ENCODE measurements around the gene TMEM231.

TMEM231 gene

GRCh38 chr16:75584108-75584507, 28.1 kb upstream of the TMEM231 start:
- Histone ChIP-seq H3K4me1 (ENCODE audit: control insufficient read depth, insufficient read depth, low read length, unreplicated experiment) (no peaks in the 10 kb centered on the region), H3K27me3 (ENCODE audit: insufficient read depth, low read length) (no peaks in the 10 kb centered on the region), H3K79me2 (ENCODE audit: control insufficient read depth, insufficient read depth, low read length, unreplicated experiment) (no peaks in the 10 kb centered on the region), H2AFZ (ENCODE audit: low read length, unreplicated experiment) (no peak overlapping the region), H3K36me3 (ENCODE audit: insufficient read depth, low read length) (0 out of 2 replicates have a peak, but pooled peaks cover 2% of the 10 kb centered on the region), H3K27ac (ENCODE audit: low read depth, low read length) (no peak overlapping the region), H3K4me3 (ENCODE audit: low read depth, low read length) (no peak overlapping the region)

- H3K4me3 ChIP-seq (ENCODE audit: low read depth, low read length): no peak overlapping the region
- H2AFZ ChIP-seq (ENCODE audit: low read length, unreplicated experiment): no peak overlapping the region
- H3K36me3 ChIP-seq (ENCODE audit: insufficient read depth, low read length): peaks cover 17% of the 10 kb centered on the region
- H3K27me3 ChIP-seq (ENCODE audit: insufficient read depth, low read length): no peaks in the 10 kb centered on the region
- no peak overlapping the region for H3K27ac ChIP-seq (ENCODE audit: low read depth, low read length)
- no peaks in the 10 kb centered on the region for H3K79me2 ChIP-seq (ENCODE audit: control insufficient read depth, insufficient read depth, low read length, unreplicated experiment)
- H3K4me1 ChIP-seq (ENCODE audit: control insufficient read depth, insufficient read depth, low read length, unreplicated experiment): no peaks in the 10 kb centered on the region
These were observed 23.3 kb upstream of the TMEM231 start for GRCh38 chr16:75579281-75579834.

GRCh38 chr16:75578725-75579124, 22.7 kb upstream of the TMEM231 start:
- Histone ChIP-seq H3K27me3 (ENCODE audit: insufficient read depth, low read length) (no peaks in the 10 kb centered on the region), H3K79me2 (ENCODE audit: control insufficient read depth, insufficient read depth, low read length, unreplicated experiment) (no peaks in the 10 kb centered on the region), H3K36me3 (ENCODE audit: insufficient read depth, low read length) (peaks cover 17% of the 10 kb centered on the region), H3K4me1 (ENCODE audit: control insufficient read depth, insufficient read depth, low read length, unreplicated experiment) (no peaks in the 10 kb centered on the region), H3K27ac (ENCODE audit: low read depth, low read length) (no peak overlapping the region), H3K4me3 (ENCODE audit: low read depth, low read length) (no peak overlapping the region), H2AFZ (ENCODE audit: low read length, unreplicated experiment) (no peak overlapping the region)

- no peak overlapping the region for H3K27ac ChIP-seq (ENCODE audit: low read depth, low read length)
- H2AFZ ChIP-seq (ENCODE audit: low read length, unreplicated experiment): no peak overlapping the region
- no peaks in the 10 kb centered on the region for H3K4me1 ChIP-seq (ENCODE audit: control insufficient read depth, insufficient read depth, low read length, unreplicated experiment)
- no peaks in the 10 kb centered on the region for H3K79me2 ChIP-seq (ENCODE audit: control insufficient read depth, insufficient read depth, low read length, unreplicated experiment)
- no peak overlapping the region for H3K4me3 ChIP-seq (ENCODE audit: low read depth, low read length)
- H3K36me3 ChIP-seq (ENCODE audit: insufficient read depth, low read length): peaks cover 17% of the 10 kb centered on the region
- no peaks in the 10 kb centered on the region for H3K27me3 ChIP-seq (ENCODE audit: insufficient read depth, low read length)
These were observed 22.2 kb upstream of the TMEM231 start for GRCh38 chr16:75578212-75578611.

- Histone ChIP-seq H2AFZ (ENCODE audit: low read length, unreplicated experiment) (no peak overlapping the region), H3K27me3 (ENCODE audit: insufficient read depth, low read length) (no peaks in the 10 kb centered on the region), H3K36me3 (ENCODE audit: insufficient read depth, low read length) (peaks cover 17% of the 10 kb centered on the region), H3K4me1 (ENCODE audit: control insufficient read depth, insufficient read depth, low read length, unreplicated experiment) (no peaks in the 10 kb centered on the region), H3K27ac (ENCODE audit: low read depth, low read length) (no peak overlapping the region), H3K79me2 (ENCODE audit: control insufficient read depth, insufficient read depth, low read length, unreplicated experiment) (no peaks in the 10 kb centered on the region), H3K4me3 (ENCODE audit: low read depth, low read length) (no peak overlapping the region)
These were observed 20.3 kb upstream of the TMEM231 start for GRCh38 chr16:75576384-75576811.

- Histone ChIP-seq H3K27ac (ENCODE audit: low read depth, low read length) (no peak overlapping the region), H3K36me3 (ENCODE audit: insufficient read depth, low read length) (peaks cover 17% of the 10 kb centered on the region), H3K4me3 (ENCODE audit: low read depth, low read length) (no peak overlapping the region)
These were observed 19.9 kb upstream of the TMEM231 start for GRCh38 chr16:75575958-75576357.

GRCh38 chr16:75573955-75574354, 17.9 kb upstream of the TMEM231 start:
- peaks cover 22% of the 10 kb centered on the region for H3K36me3 ChIP-seq (ENCODE audit: insufficient read depth, low read length)
- no peaks in the 10 kb centered on the region for H3K4me1 ChIP-seq (ENCODE audit: control insufficient read depth, insufficient read depth, low read length, unreplicated experiment)
- H3K4me3 ChIP-seq (ENCODE audit: low read depth, low read length): no peak overlapping the region
- no peaks in the 10 kb centered on the region for H3K79me2 ChIP-seq (ENCODE audit: control insufficient read depth, insufficient read depth, low read length, unreplicated experiment)
- H3K27me3 ChIP-seq (ENCODE audit: insufficient read depth, low read length): no peaks in the 10 kb centered on the region
- H2AFZ ChIP-seq (ENCODE audit: low read length, unreplicated experiment): no peak overlapping the region
- no peak overlapping the region for H3K27ac ChIP-seq (ENCODE audit: low read depth, low read length)

More at GRCh38 chr16:75575958-75576357, 19.9 kb upstream of the TMEM231 start:
- no peaks in the 10 kb centered on the region for H3K79me2 ChIP-seq (ENCODE audit: control insufficient read depth, insufficient read depth, low read length, unreplicated experiment)
- H3K27me3 ChIP-seq (ENCODE audit: insufficient read depth, low read length): no peaks in the 10 kb centered on the region
- H3K4me1 ChIP-seq (ENCODE audit: control insufficient read depth, insufficient read depth, low read length, unreplicated experiment): no peaks in the 10 kb centered on the region
- no peak overlapping the region for H2AFZ ChIP-seq (ENCODE audit: low read length, unreplicated experiment)

GRCh38 chr16:75572864-75573542, 17.0 kb upstream of the TMEM231 start:
- no peak overlapping the region for H3K4me3 ChIP-seq (ENCODE audit: low read depth, low read length)
- no peaks in the 10 kb centered on the region for H3K79me2 ChIP-seq (ENCODE audit: control insufficient read depth, insufficient read depth, low read length, unreplicated experiment)
- H3K4me1 ChIP-seq (ENCODE audit: control insufficient read depth, insufficient read depth, low read length, unreplicated experiment): no peaks in the 10 kb centered on the region
- H3K27me3 ChIP-seq (ENCODE audit: insufficient read depth, low read length): no peaks in the 10 kb centered on the region
- no peak overlapping the region for H2AFZ ChIP-seq (ENCODE audit: low read length, unreplicated experiment)
- H3K27ac ChIP-seq (ENCODE audit: low read depth, low read length): no peak overlapping the region
- H3K36me3 ChIP-seq (ENCODE audit: insufficient read depth, low read length): peaks cover 27% of the 10 kb centered on the region

GRCh38 chr16:75570396-75571065, 14.5 kb upstream of the TMEM231 start:
- Histone ChIP-seq H3K36me3 (ENCODE audit: insufficient read depth, low read length) (peaks cover 20% of the 10 kb centered on the region), H3K4me3 (ENCODE audit: low read depth, low read length) (no peak overlapping the region), H2AFZ (ENCODE audit: low read length, unreplicated experiment) (no peak overlapping the region), H3K27me3 (ENCODE audit: insufficient read depth, low read length) (no peaks in the 10 kb centered on the region), H3K27ac (ENCODE audit: low read depth, low read length) (no peak overlapping the region), H3K4me1 (ENCODE audit: control insufficient read depth, insufficient read depth, low read length, unreplicated experiment) (peaks cover 11% of the 10 kb centered on the region), H3K79me2 (ENCODE audit: control insufficient read depth, insufficient read depth, low read length, unreplicated experiment) (peaks cover 15% of the 10 kb centered on the region)

GRCh38 chr16:75567911-75568310, 11.9 kb upstream of the TMEM231 start:
- peaks cover 20% of the 10 kb centered on the region for H3K36me3 ChIP-seq (ENCODE audit: insufficient read depth, low read length)
- no peak overlapping the region for H2AFZ ChIP-seq (ENCODE audit: low read length, unreplicated experiment)

More at GRCh38 chr16:75567911-75568310, 11.9 kb upstream of the TMEM231 start:
- H3K27ac ChIP-seq (ENCODE audit: low read depth, low read length): no peak overlapping the region
- H3K4me1 ChIP-seq (ENCODE audit: control insufficient read depth, insufficient read depth, low read length, unreplicated experiment): peaks cover 21% of the 10 kb centered on the region
- H3K4me3 ChIP-seq (ENCODE audit: low read depth, low read length): no peak overlapping the region
- peaks cover 12% of the 10 kb centered on the region; the same call in 1 of the 2 replicates for H3K27me3 ChIP-seq (ENCODE audit: insufficient read depth, low read length)
- peaks cover 15% of the 10 kb centered on the region for H3K79me2 ChIP-seq (ENCODE audit: control insufficient read depth, insufficient read depth, low read length, unreplicated experiment)

Data from ACC112 (cell line).